Kidney epithelial cell (primary cell): ENCODE data around the gene MSTO1. TPM values are rescaled to one million over a fixed set of nuclear protein-coding genes. Genes with fewer than 3 reads are reported as not detected.
"Not testable (repeated sequence)": the region's sequence is repeated elsewhere in the genome, so short reads cannot be mapped to it uniquely, and the experiment has no call there.

Experiments
- DNase-seq: peaks from one replicate; pipeline ENCODE4 v3.0.0-alpha.2; 2010; ENCODE audit warnings: low read depth
- H3K27me3 ChIP-seq: 2 replicates; pipeline ENCODE4 v1.6.0; 2011; ENCODE audit warnings: low read length; ENCODE audit not compliant: control insufficient read depth, insufficient read depth
- H3K36me3 ChIP-seq: 2 replicates; pipeline ENCODE4 v1.5.1; 2011; ENCODE audit warnings: low read length; ENCODE audit not compliant: control insufficient read depth, insufficient read depth
- H3K4me3 ChIP-seq: 2 replicates; pipeline ENCODE4 v1.5.1; 2011; ENCODE audit warnings: low read depth, mild to moderate bottlenecking, control low read depth, low read length
- CTCF ChIP-seq: IDR thresholded peaks from 2 replicates; pipeline ENCODE4 v1.5.1; 2011; ENCODE audit warnings: mild to moderate bottlenecking, moderate library complexity, low read length, control low read depth, inconsistent platforms; ENCODE audit not compliant: insufficient read depth, poor library complexity, severe bottlenecking
- total RNA-seq: library from RNA; depleted of rRNA; stranded (reverse); fragments of >200 nt; gene quantifications from 2 replicates; pipeline ENCODE4 v1.2.3, GENCODE V29; 2015

The MSTO1 gene
- total RNA-seq, 1 donor from 2014 or later: 12.3 TPM

GRCh38 chr1:155598842-155599331, 11.1 kb upstream of the MSTO1 start:
- no peaks in the 10 kb centered on the region for H3K27me3 ChIP-seq
- DNase-seq: peak; percentile 2
- no peaks in the 10 kb centered on the region for H3K36me3 ChIP-seq
- H3K4me3 ChIP-seq: no peak overlapping the region
- peak; percentile 5 for TF ChIP-seq CTCF

- not testable (repeated sequence) for H3K27me3 ChIP-seq, DNase-seq, H3K36me3 ChIP-seq, H3K4me3 ChIP-seq
Observed at GRCh38 chr1:155599828-155600572, 10.0 kb upstream of the MSTO1 start.

- no peak for TF ChIP-seq CTCF
- no peak overlapping the region for H3K4me3 ChIP-seq
- no peaks in the 10 kb centered on the region for H3K36me3 ChIP-seq
Observed at GRCh38 chr1:155607708-155608107, 2.3 kb upstream of the MSTO1 start.

GRCh38 chr1:155608888-155609225, 1.2 kb upstream of the MSTO1 start:
- no peak for TF ChIP-seq CTCF
- H3K27me3 ChIP-seq: no peaks in the 10 kb centered on the region
- no peak overlapping the region for H3K4me3 ChIP-seq
- no peaks in the 10 kb centered on the region for H3K36me3 ChIP-seq
- no peak for DNase-seq

More at GRCh38 chr1:155607708-155608107, 2.3 kb upstream of the MSTO1 start:
- DNase-seq: no peak
- no peaks in the 10 kb centered on the region for H3K27me3 ChIP-seq

GRCh38 chr1:155610257-155610647, 234 bp downstream of the MSTO1 start:
- not testable (repeated sequence) for H3K27me3 ChIP-seq, DNase-seq

GRCh38 chr1:155613226-155613625, 3.2 kb downstream of the MSTO1 start:
- H3K4me3 ChIP-seq, H3K36me3 ChIP-seq, H3K27me3 ChIP-seq, DNase-seq: not testable (repeated sequence)

More at GRCh38 chr1:155610257-155610647, 234 bp downstream of the MSTO1 start:
- H3K4me3 ChIP-seq: peak overlapping the region; percentile 52
- H3K36me3 ChIP-seq: not testable (repeated sequence)

GRCh38 chr1:155622191-155622590, 12.2 kb downstream of the MSTO1 start:
- TF ChIP-seq CTCF: no peak
- no peaks in the 10 kb centered on the region for H3K27me3 ChIP-seq
- H3K4me3 ChIP-seq: no peak overlapping the region
- no peak for DNase-seq
- no peaks in the 10 kb centered on the region for H3K36me3 ChIP-seq
